ENCODE measurements around the gene VPS33B. TPM values are rescaled to one million over a fixed set of nuclear protein-coding genes. Genes with fewer than 3 reads are reported as not detected.

Gene VPS33B
- total RNA-seq, 4 donors from 2014 or later = 7.4 to 13.9 (median 12.4) TPM

DNA sequence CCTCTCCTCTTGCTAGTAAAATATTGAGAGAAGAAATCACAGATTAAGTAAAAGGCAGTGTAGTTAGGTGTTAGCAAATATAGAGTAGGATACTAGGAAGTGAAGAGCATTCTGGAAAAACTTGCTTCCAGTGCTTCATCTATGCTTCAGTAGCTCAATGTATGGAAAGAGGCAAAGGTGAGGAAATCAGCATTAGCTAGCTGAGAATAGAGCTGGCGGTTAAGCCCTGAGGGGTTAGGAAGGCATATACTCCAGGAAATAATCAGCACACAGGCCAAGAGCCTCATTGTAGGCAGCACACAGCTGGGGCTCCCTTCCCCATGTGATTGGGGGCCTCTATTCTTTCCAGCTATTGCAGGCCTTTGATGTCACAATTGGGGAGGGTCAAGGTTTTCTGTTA, 54.0 kb downstream of the VPS33B start:
- H3K4me3 ChIP-seq (replicated peaks in 1 of 3) = no peak overlapping the region
- H3K36me3 ChIP-seq = no peaks in the 10 kb centered on the region
- no peaks in the 10 kb centered on the region for H3K9me3 ChIP-seq
- no peak overlapping the region for H3K27ac ChIP-seq
- no peaks in the 10 kb centered on the region for H3K4me1 ChIP-seq
- DNase-seq = no peak
- 100% methylated on average over 1 of the region's 1 CpG for WGBS, 2 donors
- intact Hi-C loops (cut with DNase I) = no loop called here
- no peaks in the 10 kb centered on the region for H3K27me3 ChIP-seq
- TF ChIP-seq POLR2A (IDR thresholded peaks at IDR 0.05) = no peak
- TF ChIP-seq, protein P1, sequence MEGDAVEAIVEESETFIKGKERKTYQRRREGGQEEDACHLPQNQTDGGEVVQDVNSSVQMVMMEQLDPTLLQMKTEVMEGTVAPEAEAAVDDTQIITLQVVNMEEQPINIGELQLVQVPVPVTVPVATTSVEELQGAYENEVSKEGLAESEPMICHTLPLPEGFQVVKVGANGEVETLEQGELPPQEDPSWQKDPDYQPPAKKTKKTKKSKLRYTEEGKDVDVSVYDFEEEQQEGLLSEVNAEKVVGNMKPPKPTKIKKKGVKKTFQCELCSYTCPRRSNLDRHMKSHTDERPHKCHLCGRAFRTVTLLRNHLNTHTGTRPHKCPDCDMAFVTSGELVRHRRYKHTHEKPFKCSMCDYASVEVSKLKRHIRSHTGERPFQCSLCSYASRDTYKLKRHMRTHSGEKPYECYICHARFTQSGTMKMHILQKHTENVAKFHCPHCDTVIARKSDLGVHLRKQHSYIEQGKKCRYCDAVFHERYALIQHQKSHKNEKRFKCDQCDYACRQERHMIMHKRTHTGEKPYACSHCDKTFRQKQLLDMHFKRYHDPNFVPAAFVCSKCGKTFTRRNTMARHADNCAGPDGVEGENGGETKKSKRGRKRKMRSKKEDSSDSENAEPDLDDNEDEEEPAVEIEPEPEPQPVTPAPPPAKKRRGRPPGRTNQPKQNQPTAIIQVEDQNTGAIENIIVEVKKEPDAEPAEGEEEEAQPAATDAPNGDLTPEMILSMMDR (IDR thresholded peaks at IDR 0.05) = no peak

DNA sequence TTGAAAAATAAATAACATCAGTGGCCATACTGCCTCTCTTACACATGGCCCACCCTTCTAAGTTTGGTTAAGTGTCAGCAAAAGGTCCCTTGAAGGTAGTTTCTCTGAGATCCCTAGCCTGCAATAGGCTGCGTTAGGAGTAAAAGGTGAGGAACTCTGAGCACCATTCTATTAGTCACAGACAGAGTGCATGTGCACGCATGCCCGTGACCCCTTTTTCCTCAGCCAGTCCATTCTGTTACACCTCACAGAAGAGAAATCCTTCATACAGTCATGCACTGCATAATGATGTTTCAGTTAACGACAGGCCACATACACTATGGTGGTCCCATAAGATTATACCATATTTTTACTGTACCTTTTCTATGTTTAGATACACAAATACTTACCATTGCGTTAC, 55.2 kb downstream of the VPS33B start:
- H3K4me3 ChIP-seq (replicated peaks in 1 of 3) = no peak overlapping the region
- no peak for DNase-seq
- H3K27me3 ChIP-seq = no peaks in the 10 kb centered on the region
- H3K4me1 ChIP-seq = no peaks in the 10 kb centered on the region
- intact Hi-C loops (cut with DNase I) = no loop called here
- 95 to 98% methylated on average over 5 of the region's 5 CpGs for WGBS, 2 donors
- H3K9me3 ChIP-seq = no peaks in the 10 kb centered on the region
- no peak overlapping the region for H3K27ac ChIP-seq
- H3K36me3 ChIP-seq = peaks cover 0 to 3% of the 10 kb centered on the region in 2 donors
- TF ChIP-seq, protein P1 (IDR thresholded peaks at IDR 0.05) = no peak
- TF ChIP-seq POLR2A (IDR thresholded peaks at IDR 0.05) = no peak

DNA sequence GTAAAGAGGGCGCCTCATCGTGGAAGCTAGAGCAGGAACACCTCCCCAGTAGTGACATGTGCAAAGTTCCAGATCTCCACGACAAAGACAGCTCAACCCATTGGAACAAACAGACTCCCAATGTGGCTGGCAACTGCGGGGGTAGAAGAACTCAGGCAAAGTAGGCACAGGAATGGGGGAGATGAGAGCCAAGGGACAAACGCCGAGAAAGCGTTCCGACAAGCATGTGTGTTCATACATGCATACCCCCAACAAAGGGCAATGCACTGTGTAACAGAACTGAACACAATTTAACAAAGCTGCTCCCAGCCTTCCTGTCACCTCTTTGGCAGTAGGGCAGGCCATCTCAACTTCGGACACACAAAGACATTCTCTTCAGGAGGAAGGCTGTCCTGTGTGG, 56.1 kb downstream of the VPS33B start:
- Histone ChIP-seq H3K27me3 (no peaks in the 10 kb centered on the region), H3K36me3 (peaks cover 3 to 11% of the 10 kb centered on the region in 2 donors)
- intact Hi-C loops (cut with DNase I) = no loop called here

DNA sequence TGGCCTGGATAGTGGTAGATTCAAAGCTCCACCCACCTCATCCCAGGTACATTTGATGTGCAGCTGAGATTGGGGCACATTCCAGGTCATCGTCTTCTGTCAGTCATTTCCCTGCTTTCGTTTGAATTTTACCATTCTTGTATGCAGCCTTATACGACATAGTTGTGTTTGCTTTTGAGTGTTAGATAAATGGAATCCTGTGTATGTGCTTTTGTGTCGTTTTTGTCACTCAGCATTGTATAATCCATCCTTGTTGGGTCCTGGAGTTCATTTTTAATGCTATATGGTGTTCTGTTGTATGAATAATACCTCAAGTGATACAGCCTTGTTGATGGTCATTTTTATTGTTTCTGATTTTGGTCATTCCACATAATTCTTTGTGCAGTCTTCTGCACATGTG, 60.4 kb downstream of the VPS33B start:
- no peak overlapping the region for H3K27ac ChIP-seq
- 89 to 97% methylated on average over 4 of the region's 4 CpGs for WGBS, 2 donors
- no peak for DNase-seq
- H3K27me3 ChIP-seq = no peaks in the 10 kb centered on the region
- no peaks in the 10 kb centered on the region for H3K9me3 ChIP-seq
- peaks cover 3 to 11% of the 10 kb centered on the region in 2 donors for H3K36me3 ChIP-seq
- intact Hi-C loops (cut with DNase I) = no loop called here
- H3K4me1 ChIP-seq = peaks cover 7 to 9% of the 10 kb centered on the region in 2 donors
- TF ChIP-seq POLR2A (IDR thresholded peaks at IDR 0.05) = no peak
- TF ChIP-seq, protein P1 (IDR thresholded peaks at IDR 0.05) = no peak
- no peak overlapping the region for H3K4me3 ChIP-seq (replicated peaks in 1 of 3)

More for the DNA sequence above, 56.1 kb downstream of the VPS33B start:
- WGBS, 2 donors = 89 to 92% methylated on average over 9 of the region's 9 CpGs
- TF ChIP-seq, protein P1 (IDR thresholded peaks at IDR 0.05) = no peak
- TF ChIP-seq POLR2A (IDR thresholded peaks at IDR 0.05) = no peak
- Histone ChIP-seq H3K9me3 (no peaks in the 10 kb centered on the region), H3K4me3 (replicated peaks in 1 of 3) (no peak overlapping the region), H3K4me1 (no peaks in the 10 kb centered on the region), H3K27ac (no peak overlapping the region)
- no peak for DNase-seq

DNA sequence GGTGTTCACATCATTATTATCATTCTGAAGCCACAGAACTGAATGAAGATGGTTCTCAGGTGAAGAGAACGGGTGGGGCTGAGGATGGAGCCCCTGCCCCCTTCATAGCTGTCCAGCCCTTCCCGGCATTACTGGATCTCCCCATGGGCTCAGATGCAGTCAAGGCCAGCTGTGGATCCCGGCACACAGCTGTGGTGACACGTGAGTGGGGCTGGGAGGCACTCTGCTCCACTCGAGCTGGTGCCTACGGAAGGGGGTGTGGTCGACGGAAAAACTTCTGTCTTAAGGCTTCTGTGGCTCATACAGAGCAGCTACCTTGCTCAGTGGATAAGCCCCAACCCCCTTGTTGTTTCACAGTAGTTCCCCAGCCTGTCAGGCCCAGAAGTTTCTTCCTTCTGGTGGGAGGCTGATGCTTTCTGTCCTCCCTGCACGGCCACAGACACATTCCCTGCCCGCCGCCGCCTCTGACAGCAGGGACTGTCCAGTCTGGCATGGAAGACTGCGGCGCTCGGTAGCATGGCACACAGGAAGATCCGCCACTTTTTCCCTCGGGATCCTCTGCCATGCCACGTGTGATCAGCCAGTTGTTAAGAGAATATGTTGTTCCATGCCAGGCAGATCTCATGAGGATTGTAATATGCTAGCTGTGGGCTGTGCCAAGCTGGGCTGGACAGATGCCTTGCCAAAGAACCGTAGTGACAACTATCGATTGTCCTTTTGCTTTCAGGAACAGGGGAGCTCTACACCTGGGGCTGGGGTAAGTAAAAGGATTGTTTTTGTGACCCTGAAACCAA, 61.9 kb downstream of the VPS33B start:
- no peak overlapping the region for H3K4me3 ChIP-seq (replicated peaks in 1 of 3)
- H3K27me3 ChIP-seq = no peaks in the 10 kb centered on the region
- no peak for TF ChIP-seq POLR2A (IDR thresholded peaks at IDR 0.05)
- TF ChIP-seq, protein P1 (IDR thresholded peaks at IDR 0.05) = no peak
- peaks cover 16 to 19% of the 10 kb centered on the region in 2 donors for H3K4me1 ChIP-seq
- WGBS, 2 donors = 87 to 93% methylated on average over 19 to 20 of the region's 20 CpGs
- H3K36me3 ChIP-seq = peaks cover 3 to 11% of the 10 kb centered on the region in 2 donors
- intact Hi-C loops (cut with DNase I) = no loop called here
- no peaks in the 10 kb centered on the region for H3K9me3 ChIP-seq
- DNase-seq = no peak
- no peak overlapping the region for H3K27ac ChIP-seq

Data from thyroid gland (tissue), 4 donors.